NCI-H446 treated with DMSO at 0.1 percent for 48 hours (cell line): ENCODE results near the gene GATB.

Experiments used
- DNase-seq: peaks from one replicate; lab custom pipeline; 2025; lab: John Stamatoyannopoulos, UW

Gene GATB

DNA sequence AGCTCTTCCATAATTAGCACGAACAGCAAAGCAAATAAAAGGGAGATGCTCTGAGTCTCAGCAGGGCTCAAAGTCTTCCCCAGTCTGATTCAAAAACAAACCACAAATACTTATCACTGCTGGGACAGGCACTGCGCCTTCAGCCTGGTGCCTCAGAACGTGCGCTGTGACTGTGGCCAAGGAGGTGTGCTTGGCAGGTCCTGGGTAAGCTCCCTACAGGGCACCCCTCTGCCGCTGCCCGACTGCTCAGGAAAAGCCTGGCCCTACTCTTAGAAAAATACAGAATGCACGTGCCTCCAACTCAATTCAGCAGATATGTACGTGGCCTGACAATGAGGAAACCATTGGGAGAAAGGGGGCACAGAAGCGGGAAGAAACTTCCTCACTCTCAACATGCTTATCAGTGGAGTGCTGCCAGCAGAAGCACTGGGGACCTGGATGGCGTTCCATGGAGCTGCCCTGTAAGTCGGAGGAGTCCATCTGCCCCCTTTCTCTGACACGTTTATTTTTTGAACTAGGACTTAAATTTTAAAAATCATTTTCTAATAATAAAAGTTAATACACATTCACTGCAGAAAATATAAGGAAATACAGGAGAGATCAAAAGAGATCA, 86.8 kb downstream of the GATB start:
- DNase-seq = no peak

DNA sequence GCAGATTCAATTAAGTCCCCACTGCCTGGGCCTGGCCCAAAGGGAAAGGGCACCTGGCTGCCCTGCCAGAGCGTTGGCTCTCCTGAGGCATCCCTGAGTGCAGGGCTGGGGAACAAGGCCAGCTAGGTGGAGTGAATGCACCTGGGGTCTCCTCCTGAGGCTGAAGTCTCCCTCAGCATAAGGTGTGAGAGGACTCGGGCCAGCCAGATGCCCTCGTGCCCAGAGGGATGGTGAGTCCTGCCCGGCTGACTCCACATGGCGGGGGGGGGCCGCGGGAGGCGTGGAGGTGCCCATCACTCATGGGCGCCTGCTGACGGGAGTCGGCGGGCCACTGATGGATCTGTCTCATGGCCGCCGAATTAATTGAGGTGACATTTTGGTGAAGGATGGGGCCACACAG, 87.8 kb downstream of the GATB start:
- DNase-seq = no peak

DNA sequence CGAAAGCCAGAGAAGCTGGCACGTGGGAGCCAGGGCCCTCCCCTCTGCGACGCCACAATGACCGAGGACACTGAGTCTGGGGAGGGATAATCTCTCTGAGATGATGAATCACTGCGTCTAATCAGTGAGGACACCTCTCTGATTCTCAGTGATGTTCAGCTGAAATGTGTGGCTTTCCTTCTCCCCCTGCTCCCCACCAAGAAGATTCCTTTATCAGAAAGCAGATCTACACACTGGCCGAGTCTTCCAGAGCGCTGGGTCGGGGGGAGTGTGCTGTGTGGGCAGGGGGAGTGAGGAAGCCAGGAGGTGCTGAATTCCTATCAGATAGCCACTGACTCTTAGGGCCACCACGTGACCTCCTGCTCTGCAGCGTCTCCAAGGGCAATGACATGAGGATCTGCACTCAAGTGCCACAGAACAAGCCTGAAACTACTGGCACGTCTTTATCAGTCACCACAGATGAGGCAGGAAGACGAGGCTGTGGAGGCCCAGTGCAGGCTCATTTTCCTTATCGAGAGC, 89.2 kb downstream of the GATB start:
- no peak for DNase-seq

DNA sequence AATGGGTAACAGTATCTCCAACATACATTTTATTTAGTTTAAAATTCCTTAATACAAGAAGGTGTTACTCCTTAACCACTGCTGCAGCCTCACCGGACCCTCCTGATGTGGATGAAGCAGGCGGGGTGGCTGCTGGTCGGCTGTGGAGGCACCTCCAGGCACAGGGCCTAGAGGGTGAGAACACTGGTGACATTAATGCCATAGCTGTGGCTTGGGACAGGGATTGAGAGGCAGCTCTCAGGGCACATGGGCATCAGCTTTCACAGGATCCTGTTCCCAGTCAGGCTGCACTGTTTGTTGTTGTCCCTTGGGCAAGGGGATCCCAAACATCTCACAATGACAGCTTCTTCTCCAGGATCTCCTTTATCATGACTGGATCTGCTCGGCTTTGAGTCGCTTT, 90.0 kb downstream of the GATB start:
- no peak for DNase-seq

DNA sequence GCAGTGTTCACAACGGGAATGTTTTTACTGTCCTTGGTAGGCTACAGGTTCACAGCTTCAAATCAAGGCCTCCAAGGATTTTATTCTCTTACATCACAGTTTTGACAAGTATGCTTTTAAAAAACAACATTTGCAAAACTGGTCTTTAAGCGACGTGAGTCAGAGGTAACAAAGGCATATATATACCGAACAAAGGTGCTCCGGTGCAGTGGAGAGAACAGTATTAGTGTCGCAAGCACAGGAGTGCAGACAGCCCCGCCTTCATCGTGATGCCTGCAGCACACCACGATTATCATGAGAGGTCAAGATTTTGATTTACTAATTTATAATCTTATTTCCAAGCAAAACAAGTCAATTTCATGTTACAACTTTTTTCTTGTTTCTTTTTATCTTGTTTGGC, 90.8 kb downstream of the GATB start:
- DNase-seq = no peak

DNA sequence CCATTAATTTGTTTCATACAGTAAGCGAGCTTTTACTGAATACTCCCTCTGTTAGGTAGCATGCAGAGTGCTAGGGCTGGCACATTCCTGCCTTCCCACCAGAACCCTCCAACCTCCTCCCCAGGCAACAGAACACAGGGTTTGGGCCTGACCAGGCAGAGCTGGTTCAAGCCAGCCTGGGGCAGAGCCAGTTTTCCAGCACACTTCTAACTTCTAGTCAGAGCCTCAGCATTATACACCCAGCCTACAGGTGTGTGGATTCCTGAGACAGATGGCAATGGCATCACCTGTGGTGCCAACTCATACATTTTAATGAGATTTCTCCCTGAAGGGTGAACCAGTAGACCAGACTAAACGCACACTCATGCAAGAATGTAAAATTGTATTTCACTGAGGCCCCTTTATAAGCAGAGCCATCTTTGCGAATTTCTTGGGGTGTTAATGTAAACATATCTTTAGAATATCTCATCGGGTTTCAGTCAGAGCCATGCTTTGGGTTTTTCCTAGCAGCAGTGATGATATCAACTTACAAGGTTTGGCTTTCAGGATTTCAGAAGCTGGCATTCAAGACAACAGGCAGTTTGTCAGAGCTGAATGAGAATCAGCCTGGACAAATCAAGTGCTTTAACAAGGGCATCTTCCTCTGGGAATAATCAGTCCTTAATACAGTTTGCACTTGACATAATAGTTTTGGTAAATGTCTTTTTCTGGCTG, 92.0 kb downstream of the GATB start:
- no peak for DNase-seq

DNA sequence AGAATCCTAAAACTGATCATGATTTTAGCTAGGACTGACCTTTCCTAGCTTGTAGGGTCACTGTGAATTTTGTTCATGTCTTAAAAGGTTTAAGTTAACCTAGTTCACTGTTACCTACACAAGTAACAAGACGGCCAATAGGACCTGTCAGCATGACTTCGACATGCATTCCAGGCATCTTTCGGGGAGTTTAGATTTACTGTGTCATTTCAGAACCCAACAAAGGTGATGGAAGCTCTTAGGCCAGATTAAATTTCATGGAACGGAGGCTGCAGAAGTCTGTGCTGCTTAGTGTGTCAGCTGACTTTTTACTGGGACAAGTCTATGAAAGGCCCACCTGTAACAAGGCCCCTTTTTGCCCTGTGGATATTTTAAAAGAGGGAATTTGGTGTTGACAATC, 93.1 kb downstream of the GATB start:
- DNase-seq = no peak

DNA sequence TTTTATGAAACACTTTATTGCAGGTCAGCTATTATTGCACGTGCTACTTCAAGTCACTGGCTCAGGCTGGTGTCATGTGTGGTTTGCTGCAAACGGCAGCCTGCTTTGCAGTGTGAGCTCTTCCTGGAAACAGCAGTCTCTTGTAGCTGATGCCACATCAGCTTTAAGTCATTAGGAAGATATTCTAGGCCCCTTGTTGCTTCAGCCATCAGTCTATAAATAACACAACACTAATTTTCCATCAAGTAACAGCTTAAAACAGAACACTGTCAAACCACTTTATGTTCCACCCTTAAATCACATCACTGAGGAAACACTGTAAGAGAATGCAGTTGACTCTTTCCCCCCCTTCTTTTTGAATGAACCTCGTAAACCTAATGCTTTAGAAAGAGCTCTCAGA, 93.8 kb downstream of the GATB start:
- no peak for DNase-seq

DNA sequence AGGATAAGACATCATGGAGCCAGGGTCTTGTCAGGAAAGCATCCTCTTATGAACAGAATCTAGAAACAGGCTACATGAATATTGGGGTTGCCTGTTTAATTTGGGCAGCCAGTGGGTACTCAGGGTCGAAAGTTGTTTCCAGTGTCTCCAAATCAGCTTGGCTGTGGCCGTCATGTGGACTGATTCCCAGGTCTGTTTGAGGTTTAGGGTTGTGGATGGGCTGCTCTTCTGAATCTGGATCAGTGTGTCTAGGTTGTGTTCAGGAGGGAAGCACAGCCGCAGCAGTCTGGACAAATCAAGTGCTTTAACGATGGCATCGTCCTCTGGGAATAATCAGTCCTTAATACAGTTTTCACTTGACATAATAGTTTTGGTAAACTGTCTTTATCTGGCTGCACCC, 94.3 kb downstream of the GATB start:
- no peak for DNase-seq

DNA sequence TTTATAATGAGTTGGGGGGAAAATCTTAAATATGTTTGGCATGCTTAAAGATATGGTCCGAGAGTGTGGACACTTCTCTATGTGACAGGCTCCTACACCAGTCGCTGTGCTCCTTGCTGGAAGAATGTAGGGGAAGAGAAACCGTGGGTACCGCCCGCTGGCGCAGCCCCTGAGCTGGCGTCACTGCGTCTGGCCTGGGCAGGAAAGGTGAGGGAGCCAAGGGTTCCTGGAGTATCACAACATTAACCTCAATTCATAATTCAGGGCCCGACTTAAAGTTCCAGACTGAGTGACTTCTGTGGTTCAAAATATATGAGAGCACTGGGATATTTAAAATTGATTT, 95.1 kb downstream of the GATB start:
- DNase-seq = no peak

DNA sequence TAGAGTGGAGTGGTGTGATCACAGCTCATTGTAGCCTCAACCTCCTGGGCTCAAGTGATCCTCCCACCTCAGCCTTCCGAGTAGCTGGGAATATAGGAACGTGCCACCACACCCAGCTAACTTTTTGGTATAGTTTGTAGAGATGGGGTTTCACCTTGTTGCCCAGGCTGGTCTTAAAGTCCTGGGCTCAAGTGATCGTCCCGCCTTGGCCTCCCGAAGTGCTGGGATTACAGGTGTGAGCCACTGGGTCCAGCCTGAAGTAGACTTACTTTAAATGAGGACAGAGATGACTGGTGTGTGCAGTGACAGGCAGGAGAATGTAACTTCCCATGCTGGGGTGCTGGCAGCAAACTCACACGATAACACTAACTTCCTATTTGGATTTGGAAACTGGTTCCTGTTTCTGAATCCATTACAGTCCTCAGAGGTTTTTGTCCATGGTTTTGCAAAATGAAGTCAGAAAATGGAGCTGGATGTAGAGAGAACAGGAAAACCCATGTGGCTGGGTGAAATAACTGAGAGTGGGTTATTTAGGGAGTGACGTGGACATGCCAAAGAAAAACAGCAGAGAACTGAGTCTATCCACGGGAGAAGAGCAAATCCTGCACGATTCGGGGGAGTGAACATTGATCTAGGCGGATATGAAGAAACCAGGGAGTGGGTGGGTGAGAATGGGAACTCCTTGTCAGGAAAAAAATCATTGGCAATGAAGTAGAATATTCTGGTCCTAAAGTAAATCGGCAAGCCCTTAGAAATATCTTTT, 95.6 kb downstream of the GATB start:
- no peak for DNase-seq

DNA sequence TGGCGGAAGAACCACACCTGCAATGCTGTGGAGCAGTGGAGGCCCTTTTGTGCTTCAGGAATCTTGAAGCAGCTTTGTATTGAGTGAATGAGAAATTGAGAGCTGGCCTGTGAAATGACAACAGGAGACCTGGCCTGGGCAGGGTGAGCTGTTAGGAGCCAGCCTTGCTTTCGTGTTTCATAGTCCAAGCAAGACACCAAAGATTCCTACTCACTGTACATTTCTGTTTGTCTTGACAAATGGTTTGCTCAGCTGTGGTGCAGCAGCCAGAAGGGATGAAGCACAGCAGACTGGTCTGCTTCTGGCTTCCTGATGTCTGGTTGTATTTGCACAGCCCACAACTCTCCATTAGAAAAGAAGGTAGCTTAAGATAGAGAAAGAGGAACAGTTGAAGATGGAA, 96.5 kb downstream of the GATB start:
- DNase-seq = no peak

DNA sequence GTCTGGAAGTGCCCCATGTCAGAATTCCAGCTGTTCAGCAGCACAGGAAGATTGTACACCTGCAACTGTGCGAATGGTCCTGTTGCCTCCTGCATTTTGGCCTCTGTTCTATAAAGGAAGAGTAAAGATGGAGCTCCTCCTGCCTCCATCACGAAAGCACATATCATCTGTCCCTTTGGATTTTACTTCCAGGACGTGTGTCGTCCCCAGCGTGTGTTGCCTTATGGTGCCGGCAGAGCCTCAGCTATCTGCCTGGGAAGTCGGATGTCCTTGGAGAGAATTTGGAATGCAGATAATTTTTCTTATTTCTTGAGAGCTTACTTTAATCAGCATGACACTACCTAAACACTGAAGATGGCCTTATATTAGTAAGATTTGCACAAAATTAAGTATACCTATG, 97.7 kb downstream of the GATB start:
- no peak for DNase-seq

DNA sequence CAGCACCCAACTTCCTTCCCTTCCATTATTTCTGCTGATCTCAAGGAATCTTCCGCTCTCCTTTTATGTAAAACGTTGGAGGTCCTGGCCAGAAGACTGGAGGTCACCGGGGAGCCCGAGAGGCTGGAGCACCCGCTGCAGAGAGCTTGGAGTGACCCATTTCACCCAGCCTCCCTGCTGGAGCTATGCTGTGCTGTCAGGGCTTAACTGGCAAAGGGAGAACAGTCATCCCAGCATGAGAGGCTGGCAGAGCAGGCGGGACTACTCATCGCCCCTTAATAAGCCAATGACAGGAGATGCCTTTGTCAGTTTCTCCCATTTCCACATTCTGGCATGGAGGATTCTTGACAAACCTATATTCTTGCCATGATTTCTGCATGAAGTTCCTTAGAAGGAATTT, 98.9 kb downstream of the GATB start:
- no peak for DNase-seq

DNA sequence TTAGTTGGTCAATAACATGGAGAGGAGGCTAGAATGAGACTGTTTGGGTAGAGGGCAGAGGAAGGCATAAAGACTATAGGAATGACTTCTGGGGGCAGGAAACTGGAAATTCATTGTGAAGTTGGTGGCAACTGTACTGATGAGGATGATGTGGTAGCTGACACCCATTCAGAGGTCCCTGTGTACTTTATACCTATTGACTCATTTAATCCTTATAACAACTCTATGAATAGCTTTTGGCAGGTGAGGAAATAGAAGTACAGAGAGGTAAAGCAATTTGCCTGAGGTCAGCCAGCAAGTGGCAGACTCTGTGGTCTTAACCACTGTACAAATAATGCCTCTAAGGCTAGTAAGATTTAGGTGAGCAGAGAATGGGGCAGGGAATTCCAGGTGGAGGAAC, 100.1 kb downstream of the GATB start:
- no peak for DNase-seq

DNA sequence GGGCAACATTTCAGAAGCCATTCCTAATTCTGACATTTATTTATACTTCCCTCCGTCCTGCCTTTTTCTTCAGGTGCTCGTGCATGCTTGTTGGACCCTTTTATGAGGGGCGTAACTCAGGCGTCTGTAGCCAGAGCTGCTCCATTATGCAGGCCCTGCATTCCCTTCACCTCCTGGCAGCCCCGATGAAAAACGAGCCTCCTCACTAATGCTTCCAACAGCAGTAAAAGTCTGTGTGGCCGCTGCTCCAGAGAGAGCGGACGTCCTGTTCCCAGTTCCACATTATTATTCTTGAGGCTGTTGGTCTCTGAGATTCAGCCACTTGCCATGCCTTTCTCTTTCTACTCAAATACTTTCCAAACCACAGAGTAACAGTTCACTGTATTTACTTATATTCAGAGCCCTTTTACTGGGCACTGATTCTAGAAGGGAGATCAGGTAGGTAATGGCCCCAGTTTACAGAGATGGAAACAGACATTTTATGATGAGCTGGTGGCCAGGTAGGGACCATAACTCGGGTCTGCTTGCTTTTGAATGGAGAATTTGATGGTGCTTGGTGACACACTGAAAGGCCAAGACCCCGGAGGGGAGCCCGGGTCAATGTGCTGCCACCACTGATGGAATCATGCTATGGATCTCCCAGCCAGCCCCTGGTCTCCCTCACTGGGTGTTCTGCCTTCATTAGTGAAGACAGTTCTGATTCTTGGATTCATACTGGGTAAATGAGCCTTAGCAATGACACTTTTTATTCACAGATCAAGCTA, 101.0 kb downstream of the GATB start:
- DNase-seq = no peak

DNA sequence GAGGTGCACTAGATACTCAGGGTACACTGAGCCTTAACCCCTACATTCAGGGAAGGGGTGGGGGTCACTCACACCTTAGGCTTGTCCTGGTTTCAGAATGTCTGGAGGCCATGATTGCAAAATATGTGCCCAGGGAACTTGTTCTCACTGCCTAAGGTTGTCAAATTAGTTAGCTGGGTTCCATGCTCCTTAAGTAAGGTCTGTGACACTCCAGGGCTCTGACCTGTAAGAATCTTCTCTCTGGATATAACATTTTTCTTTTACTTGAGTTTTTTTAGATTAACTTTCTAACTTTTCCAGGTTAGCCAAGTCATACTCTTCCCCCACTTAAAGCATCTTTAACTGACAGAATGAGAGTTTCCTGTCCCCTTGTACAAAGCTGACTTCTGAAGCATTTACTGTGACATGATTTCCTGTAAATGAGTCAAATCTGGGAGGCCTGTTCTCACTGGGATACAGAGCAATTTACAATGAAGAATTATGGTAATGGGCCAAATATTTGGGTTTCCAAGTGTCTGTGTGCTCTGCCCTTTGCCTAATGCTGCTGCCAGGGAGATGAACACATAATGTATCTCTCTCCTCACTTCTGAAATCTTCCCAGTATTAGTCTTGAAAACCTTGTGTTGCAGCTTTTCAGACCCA, 101.7 kb downstream of the GATB start:
- no peak for DNase-seq

DNA sequence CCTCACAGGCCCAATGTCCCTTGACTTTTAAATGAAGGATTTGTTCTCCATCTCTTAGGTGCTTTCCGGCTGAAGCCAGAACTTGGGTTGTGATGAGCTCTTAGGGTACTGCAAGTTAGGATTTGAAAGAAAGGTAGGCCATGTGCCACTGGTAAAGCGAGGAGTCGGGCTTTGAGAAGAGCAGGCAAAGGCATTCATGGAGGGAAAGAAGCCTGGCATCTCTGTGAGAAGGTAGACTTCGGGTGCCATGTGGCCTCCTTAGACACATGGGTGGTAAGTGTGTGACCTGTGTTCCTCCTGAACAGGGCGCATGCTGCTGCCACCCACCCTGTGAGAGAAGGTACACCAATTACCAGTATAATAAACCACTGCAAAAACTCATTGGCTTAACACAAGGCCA, 102.9 kb downstream of the GATB start:
- DNase-seq = no peak

DNA sequence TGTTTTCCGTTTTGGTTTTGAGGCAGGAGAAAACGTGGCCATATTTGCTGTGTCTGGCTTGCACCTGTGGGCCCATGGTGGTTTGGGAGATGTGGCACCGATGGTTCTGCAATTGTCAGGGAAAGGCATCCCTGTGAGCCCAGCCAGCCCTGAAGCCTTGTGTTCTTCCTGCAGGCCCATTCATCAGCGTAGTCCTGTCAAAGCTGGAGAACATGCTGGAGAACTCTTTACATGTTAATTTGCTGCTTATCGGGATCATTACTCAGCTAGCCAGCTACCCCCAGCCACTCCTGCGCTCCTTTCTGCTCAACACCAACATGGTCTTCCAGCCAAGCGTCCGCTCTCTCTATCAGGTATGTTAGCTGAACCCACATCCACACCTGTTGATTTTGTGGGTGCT, 104.7 kb downstream of the GATB start:
- DNase-seq = no peak

DNA sequence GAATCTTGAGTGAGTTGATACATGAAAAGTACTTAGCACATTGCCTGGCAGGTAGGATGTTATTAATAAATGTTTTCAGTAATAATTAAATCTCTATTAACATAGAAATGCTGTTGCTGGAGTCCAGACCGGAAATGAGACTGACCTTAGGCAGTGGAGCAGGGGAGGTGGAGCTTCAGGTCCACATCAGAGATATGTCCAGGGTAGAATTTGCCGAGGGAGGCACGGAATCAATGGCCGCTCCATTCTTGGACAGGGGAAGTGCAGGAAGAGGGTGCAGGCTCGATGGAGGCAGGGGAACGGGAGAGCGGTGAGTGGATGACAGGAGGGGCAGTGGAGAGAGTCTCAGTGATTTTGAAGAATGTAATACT, 107.3 kb downstream of the GATB start:
- DNase-seq = no peak

DNA sequence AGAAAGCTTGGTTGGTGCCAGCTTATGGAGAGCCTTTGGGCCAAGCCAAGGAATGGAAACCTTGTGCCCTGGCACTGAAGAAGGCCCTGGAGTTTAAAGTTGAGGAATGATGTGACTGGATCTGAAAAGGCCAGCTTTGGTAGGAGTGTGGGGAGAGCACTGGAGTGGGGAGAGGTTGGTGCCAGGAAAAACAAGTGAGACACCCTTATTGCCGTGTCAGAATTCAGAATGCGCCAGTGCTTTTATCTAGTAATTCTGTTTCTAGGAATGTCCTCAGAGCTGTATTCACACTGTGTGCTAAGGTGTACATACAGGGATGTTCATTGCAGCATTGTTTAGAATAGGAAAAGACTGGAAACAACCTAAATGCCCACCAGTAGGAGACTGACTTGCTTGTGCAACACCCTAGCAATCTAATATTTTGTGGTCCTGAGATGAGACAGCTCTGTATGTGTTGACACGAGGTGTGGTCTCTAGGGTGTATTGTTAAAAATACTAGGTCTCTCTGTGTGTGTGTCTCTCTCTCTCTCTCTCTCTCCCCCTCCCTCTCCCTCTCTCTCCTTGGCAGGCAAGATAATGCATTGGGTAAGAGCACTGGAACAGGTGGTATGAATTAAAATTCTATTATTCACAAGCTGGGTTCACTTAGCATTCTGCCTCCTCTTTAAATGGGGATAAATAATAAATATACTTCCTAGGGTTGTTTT, 107.8 kb downstream of the GATB start:
- DNase-seq = no peak

DNA sequence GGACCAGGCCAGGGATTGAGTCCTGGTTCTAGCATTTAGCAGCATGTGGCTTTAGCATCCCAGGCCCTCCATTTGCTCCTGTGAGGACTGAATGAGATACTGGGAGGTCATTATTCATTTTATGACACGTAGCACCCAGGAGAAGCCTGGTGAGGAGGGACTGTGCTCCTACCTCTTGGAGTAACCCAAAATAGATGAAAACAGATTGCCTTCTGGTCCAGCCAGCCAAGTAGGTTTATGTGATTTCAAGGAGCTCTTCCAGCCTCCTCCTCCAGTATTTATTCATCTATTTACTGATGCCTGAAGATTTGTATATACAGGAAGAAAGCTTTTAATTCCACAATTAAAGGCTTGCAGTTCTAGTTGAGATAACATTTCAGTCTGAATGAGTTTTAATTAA, 109.3 kb downstream of the GATB start:
- no peak for DNase-seq
